ENCODE data around the gene YKT6.

The YKT6 gene

DNA sequence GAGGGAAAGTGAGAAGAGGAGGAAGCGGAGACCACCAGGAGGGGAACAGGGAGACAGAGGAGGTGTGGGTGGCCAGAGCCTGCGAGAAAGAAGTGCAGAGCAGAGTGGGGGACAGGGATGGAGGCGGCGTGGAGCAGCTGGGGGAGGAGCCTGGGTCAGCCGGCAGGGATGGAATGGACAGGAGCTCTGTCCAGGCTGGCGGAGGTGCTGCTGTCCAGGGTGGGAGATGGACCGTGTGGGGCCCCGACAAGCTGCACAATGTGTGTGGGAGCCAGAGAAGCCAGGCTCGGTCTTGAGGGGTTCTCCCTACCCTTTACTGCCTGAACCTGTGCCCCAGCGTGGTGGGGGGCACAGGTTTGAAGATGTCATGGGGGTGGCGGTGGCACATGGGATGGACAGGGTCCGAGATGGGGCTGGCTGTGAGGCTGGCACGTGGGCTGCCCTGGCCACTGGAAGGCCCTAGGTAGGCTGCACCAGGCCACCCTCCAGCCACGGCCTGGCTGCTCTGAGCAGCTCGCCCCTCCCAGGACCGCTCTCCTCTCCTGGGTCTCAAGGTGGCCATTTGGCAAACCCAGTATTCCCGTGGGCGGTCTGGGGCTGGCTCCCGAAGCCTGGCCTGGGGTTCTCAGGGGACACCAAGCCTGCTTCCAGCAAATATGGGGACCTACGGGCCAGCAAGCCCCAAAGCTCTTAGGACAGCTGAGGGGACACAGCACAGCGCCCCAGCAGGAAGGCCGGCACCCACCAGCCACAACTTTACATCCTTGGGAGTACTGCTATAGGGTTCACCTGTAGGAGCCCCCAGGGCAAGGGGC lies 32.3 kb downstream of the YKT6 start:
- Histone ChIP-seq H4K8ac (ENCODE audit: low read depth, low read length) (no peak overlapping the region), H3K9me3 (replicated peaks in 1 of 2; ENCODE audit: control insufficient read depth in 2 of 2, insufficient read depth in 1 of 2, low read depth in 1 of 2, low read length in 2 of 2) (no peaks in the 10 kb centered on the region), H3K4me2 (ENCODE audit: insufficient read depth, low read length, poor library complexity, severe bottlenecking) (no peak overlapping the region), H2BK120ac (ENCODE audit: low read depth, low read length) (no peak overlapping the region), H3K14ac (ENCODE audit: low read length) (peak overlapping the region; percentile 82), H3K9ac (ENCODE audit: low read depth, low read length, poor library complexity) (no peak overlapping the region), H2BK15ac (ENCODE audit: low read length) (peak overlapping the region; percentile 37), H3K79me1 (ENCODE audit: low read depth, low read length) (peaks cover 2% of the 10 kb centered on the region), H3K4me1 (ENCODE audit: control insufficient read depth in 2 of 2, insufficient read depth in 1 of 2, low read depth in 1 of 2, low read length in 2 of 2) (peaks cover 4 to 5% of the 10 kb centered on the region in 2 donors), H3K18ac (ENCODE audit: low read length) (no peak overlapping the region), H3K27ac (replicated peaks; ENCODE audit: low read length) (no peak overlapping the region), H3K4ac (ENCODE audit: low read length) (no peak overlapping the region), H3K36me3 (replicated peaks in 1 of 2; ENCODE audit: control insufficient read depth in 2 of 2, insufficient read depth in 2 of 2, low read length in 2 of 2) (no peaks in the 10 kb centered on the region), H3K27me3 (ENCODE audit: control insufficient read depth in 3 of 3, insufficient read depth in 3 of 3, low read depth in 1 of 3, low read length in 3 of 3) (peaks cover 0 to 43% (median 0%) of the 10 kb centered on the region in 3 experiments), H2AFZ (ENCODE audit: low read length) (no peak overlapping the region), H4K91ac (ENCODE audit: low read depth, low read length, poor library complexity) (no peak overlapping the region), H3K23ac (ENCODE audit: low read depth, low read length, poor library complexity) (peak overlapping the region; percentile 55), H2BK12ac (ENCODE audit: low read length) (no peak overlapping the region), H2AK5ac (ENCODE audit: low read depth, low read length) (peak overlapping the region; percentile 84), H2BK5ac (ENCODE audit: low read length) (no peak overlapping the region), H3K4me3 (ENCODE audit: low read length in 2 of 2) (no peak overlapping the region)
- no CpG with 5 or more reads among the region's 22 CpGs for WGBS, 2 donors (ENCODE audit: extremely low coverage in 2 of 2, insufficient read length in 2 of 2, insufficient replicate concordance in 1 of 2)
- DNase-seq (ENCODE audit: low spot score), result no peak

DNA sequence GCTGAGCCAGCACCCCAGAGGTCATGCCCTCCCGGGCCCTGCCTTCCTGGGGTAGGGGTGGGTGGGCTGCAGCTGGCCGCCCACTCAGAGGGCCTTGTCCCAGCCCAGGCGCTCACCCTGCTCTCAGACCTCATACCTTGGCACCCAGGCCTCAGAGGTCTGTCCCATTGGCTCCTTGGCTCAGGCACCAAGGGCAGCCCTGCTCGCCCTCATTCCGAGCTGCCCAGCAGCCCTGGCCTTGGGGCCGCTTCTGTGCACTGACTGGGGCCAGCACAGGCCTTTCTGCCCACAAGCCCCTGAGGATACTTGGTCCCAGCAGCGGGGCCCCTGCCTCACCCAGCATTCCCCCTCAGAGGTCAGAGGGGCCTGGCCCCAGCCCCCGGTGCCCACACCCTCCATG lies 34.3 kb downstream of the YKT6 start:
- Histone ChIP-seq H2AK5ac (ENCODE audit: low read depth, low read length) (peak overlapping the region; percentile 81), H2BK5ac (ENCODE audit: low read length) (no peak overlapping the region), H3K9ac (ENCODE audit: low read depth, low read length, poor library complexity) (no peak overlapping the region), H3K36me3 (replicated peaks in 1 of 2; ENCODE audit: control insufficient read depth in 2 of 2, insufficient read depth in 2 of 2, low read length in 2 of 2) (no peaks in the 10 kb centered on the region), H4K91ac (ENCODE audit: low read depth, low read length, poor library complexity) (no peak overlapping the region), H3K9me3 (replicated peaks in 1 of 2; ENCODE audit: control insufficient read depth in 2 of 2, insufficient read depth in 1 of 2, low read depth in 1 of 2, low read length in 2 of 2) (no peaks in the 10 kb centered on the region), H3K27ac (replicated peaks; ENCODE audit: low read length) (no peak overlapping the region), H3K79me1 (ENCODE audit: low read depth, low read length) (peaks cover 2% of the 10 kb centered on the region), H3K4me1 (ENCODE audit: control insufficient read depth in 2 of 2, insufficient read depth in 1 of 2, low read depth in 1 of 2, low read length in 2 of 2) (peaks cover 4 to 5% of the 10 kb centered on the region in 2 donors), H2AFZ (ENCODE audit: low read length) (no peak overlapping the region), H3K4me2 (ENCODE audit: insufficient read depth, low read length, poor library complexity, severe bottlenecking) (no peak overlapping the region), H3K4ac (ENCODE audit: low read length) (no peak overlapping the region), H2BK12ac (ENCODE audit: low read length) (no peak overlapping the region), H3K14ac (ENCODE audit: low read length) (no peak overlapping the region), H3K27me3 (ENCODE audit: control insufficient read depth in 3 of 3, insufficient read depth in 3 of 3, low read depth in 1 of 3, low read length in 3 of 3) (peaks cover 0 to 41% (median 0%) of the 10 kb centered on the region in 3 experiments), H2BK15ac (ENCODE audit: low read length) (peak overlapping the region; percentile 5), H3K23ac (ENCODE audit: low read depth, low read length, poor library complexity) (no peak overlapping the region), H3K4me3 (ENCODE audit: low read length in 2 of 2) (no peak overlapping the region), H4K8ac (ENCODE audit: low read depth, low read length) (no peak overlapping the region), H2BK120ac (ENCODE audit: low read depth, low read length) (no peak overlapping the region), H3K18ac (ENCODE audit: low read length) (peak overlapping the region; percentile 31)
- no CpG with 5 or more reads among the region's 8 CpGs for WGBS, 2 donors (ENCODE audit: extremely low coverage in 2 of 2, insufficient read length in 2 of 2, insufficient replicate concordance in 1 of 2)
- DNase-seq (ENCODE audit: low spot score), result no peak

DNA sequence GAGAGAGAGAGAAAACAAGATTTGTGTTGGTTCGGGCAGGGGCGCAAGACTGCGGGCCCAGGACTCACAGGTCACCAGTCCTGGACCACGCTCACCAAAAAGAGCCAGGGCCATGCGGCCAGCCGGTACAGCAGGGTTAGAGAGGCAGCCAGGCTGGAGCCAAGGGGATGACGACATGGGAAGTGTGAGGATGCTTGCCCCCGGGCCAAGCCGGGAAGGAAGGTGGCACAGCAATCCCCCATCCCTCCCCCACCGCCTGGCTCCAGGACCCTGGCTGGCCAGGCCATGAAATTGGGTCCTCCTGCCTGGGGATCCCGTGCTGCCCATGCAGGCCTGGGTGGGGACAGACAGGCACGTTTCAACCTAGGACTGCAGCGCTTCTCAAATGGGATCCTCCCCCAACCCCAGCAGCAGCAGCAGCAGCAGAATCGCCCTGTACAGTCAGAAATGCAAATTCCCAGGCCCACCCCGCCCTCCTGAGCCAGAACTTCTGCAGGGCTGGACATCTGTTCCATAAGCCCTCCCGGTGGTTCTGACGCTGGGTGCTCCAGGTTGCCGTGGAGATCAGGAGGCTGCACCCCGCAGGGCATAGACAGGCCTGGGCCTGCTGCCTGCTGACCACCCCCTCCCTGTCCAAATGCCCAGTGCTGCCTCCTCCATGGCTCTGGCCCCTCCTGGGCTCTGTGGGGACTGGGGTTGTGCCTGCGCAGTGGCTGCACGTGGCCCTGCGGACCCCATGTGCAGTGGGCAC lies 35.0 kb downstream of the YKT6 start:
- Histone ChIP-seq H3K14ac (ENCODE audit: low read length) (peak overlapping the region; percentile 25), H2BK12ac (ENCODE audit: low read length) (peak overlapping the region; percentile 60), H3K9ac (ENCODE audit: low read depth, low read length, poor library complexity) (peak overlapping the region; percentile 60), H2BK120ac (ENCODE audit: low read depth, low read length) (no peak overlapping the region), H3K9me3 (replicated peaks in 1 of 2; ENCODE audit: control insufficient read depth in 2 of 2, insufficient read depth in 1 of 2, low read depth in 1 of 2, low read length in 2 of 2) (no peaks in the 10 kb centered on the region), H3K79me1 (ENCODE audit: low read depth, low read length) (peaks cover 2% of the 10 kb centered on the region), H3K4me1 (ENCODE audit: control insufficient read depth in 2 of 2, insufficient read depth in 1 of 2, low read depth in 1 of 2, low read length in 2 of 2) (peaks cover 4 to 5% of the 10 kb centered on the region in 2 donors), H2AK5ac (ENCODE audit: low read depth, low read length) (peak overlapping the region; percentile 96), H3K36me3 (replicated peaks in 1 of 2; ENCODE audit: control insufficient read depth in 2 of 2, insufficient read depth in 2 of 2, low read length in 2 of 2) (no peaks in the 10 kb centered on the region), H3K4ac (ENCODE audit: low read length) (no peak overlapping the region), H3K27ac (replicated peaks; ENCODE audit: low read length) (no peak overlapping the region), H4K8ac (ENCODE audit: low read depth, low read length) (peak overlapping the region; percentile 75), H3K4me3 (ENCODE audit: low read length in 2 of 2) (no peak overlapping the region), H4K91ac (ENCODE audit: low read depth, low read length, poor library complexity) (no peak overlapping the region), H2BK15ac (ENCODE audit: low read length) (no peak overlapping the region), H3K18ac (ENCODE audit: low read length) (peak overlapping the region; percentile 86), H2BK5ac (ENCODE audit: low read length) (peak overlapping the region; percentile 79), H2AFZ (ENCODE audit: low read length) (peak overlapping the region; percentile 20), H3K27me3 (ENCODE audit: control insufficient read depth in 3 of 3, insufficient read depth in 3 of 3, low read depth in 1 of 3, low read length in 3 of 3) (peaks cover 0 to 34% (median 0%) of the 10 kb centered on the region in 3 experiments), H3K23ac (ENCODE audit: low read depth, low read length, poor library complexity) (peak overlapping the region; percentile 50), H3K4me2 (ENCODE audit: insufficient read depth, low read length, poor library complexity, severe bottlenecking) (no peak overlapping the region)
- WGBS, 2 donors (ENCODE audit: extremely low coverage in 2 of 2, insufficient read length in 2 of 2, insufficient replicate concordance in 1 of 2), result no CpG with 5 or more reads among the region's 22 CpGs
- no peak for DNase-seq (ENCODE audit: low spot score)

DNA sequence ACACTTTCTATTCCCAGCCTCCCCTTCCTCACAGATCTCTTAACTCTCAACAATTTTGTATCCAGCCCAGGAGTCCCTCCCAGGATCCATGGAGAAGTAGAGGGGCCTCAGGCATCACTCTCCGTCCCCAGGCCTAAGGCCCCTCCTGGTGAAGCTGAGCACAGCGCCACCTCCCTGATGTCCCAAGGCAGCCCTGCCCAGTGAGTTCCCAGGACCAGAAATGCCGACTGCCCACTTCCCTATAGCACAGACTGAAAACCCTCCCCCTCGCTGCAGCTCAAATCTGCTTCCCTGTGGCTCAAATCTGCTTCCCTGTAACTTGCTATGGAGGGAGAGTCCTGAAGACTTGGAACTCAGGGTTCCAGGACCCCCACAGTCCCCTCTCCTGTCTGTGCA lies 35.6 kb downstream of the YKT6 start:
- Histone ChIP-seq H4K8ac (ENCODE audit: low read depth, low read length) (peak overlapping the region; percentile 75), H2BK12ac (ENCODE audit: low read length) (no peak overlapping the region), H2BK120ac (ENCODE audit: low read depth, low read length) (no peak overlapping the region), H3K79me1 (ENCODE audit: low read depth, low read length) (no peaks in the 10 kb centered on the region), H2BK5ac (ENCODE audit: low read length) (peak overlapping the region; percentile 79), H3K27ac (replicated peaks; ENCODE audit: low read length) (no peak overlapping the region), H3K14ac (ENCODE audit: low read length) (peak overlapping the region; percentile 25), H3K4me2 (ENCODE audit: insufficient read depth, low read length, poor library complexity, severe bottlenecking) (no peak overlapping the region), H3K4ac (ENCODE audit: low read length) (no peak overlapping the region), H2AK5ac (ENCODE audit: low read depth, low read length) (peak overlapping the region; percentile 76), H3K27me3 (ENCODE audit: control insufficient read depth in 3 of 3, insufficient read depth in 3 of 3, low read depth in 1 of 3, low read length in 3 of 3) (peaks cover 0 to 32% (median 0%) of the 10 kb centered on the region in 3 experiments), H2BK15ac (ENCODE audit: low read length) (peak overlapping the region; percentile 11), H4K91ac (ENCODE audit: low read depth, low read length, poor library complexity) (no peak overlapping the region), H3K4me3 (ENCODE audit: low read length in 2 of 2) (no peak overlapping the region), H3K9me3 (replicated peaks in 1 of 2; ENCODE audit: control insufficient read depth in 2 of 2, insufficient read depth in 1 of 2, low read depth in 1 of 2, low read length in 2 of 2) (no peaks in the 10 kb centered on the region), H3K23ac (ENCODE audit: low read depth, low read length, poor library complexity) (no peak overlapping the region), H3K4me1 (ENCODE audit: control insufficient read depth in 2 of 2, insufficient read depth in 1 of 2, low read depth in 1 of 2, low read length in 2 of 2) (peaks cover 4 to 5% of the 10 kb centered on the region in 2 donors), H3K36me3 (replicated peaks in 1 of 2; ENCODE audit: control insufficient read depth in 2 of 2, insufficient read depth in 2 of 2, low read length in 2 of 2) (no peaks in the 10 kb centered on the region), H3K18ac (ENCODE audit: low read length) (peak overlapping the region; percentile 86), H2AFZ (ENCODE audit: low read length) (peak overlapping the region; percentile 20), H3K9ac (ENCODE audit: low read depth, low read length, poor library complexity) (no peak overlapping the region)
- WGBS, 2 donors (ENCODE audit: extremely low coverage in 2 of 2, insufficient read length in 2 of 2, insufficient replicate concordance in 1 of 2), result no CpG with 5 or more reads among the region's 4 CpGs
- no peak for DNase-seq (ENCODE audit: low spot score)

Data from neuronal stem cell (in vitro differentiated cells).